Calu3 (cell line): Measurements from ENCODE around the gene SLC25A47. TPM values are rescaled to one million over a fixed set of nuclear protein-coding genes. Genes with fewer than 3 reads are reported as not detected.

ENCODE experiments used
- BruUV-seq: library from RNA; stranded (reverse); fragments of 400-500 nt; replicated peaks from 2 replicates; lab custom pipeline; 2021; lab: Mats Ljungman, UMichigan
- CTCF ChIA-PET: fragments of 300-600 bp; sonication (Branson Sonifier 250); formaldehyde crosslinking; loops from one replicate; lab custom pipeline; 2022; ENCODE audit warnings: antibody characterized with exemption; lab: Charles Lee
- DNase-seq: peaks from one replicate; pipeline ENCODE4 v3.0.0; 2022
- H3K27ac Mint-ChIP-seq: one replicate; pipeline ENCODE4 v1.8.0; 2022; ENCODE audit warnings: mixed read lengths; ENCODE audit not compliant: unreplicated experiment
- H3K27me3 Mint-ChIP-seq: one replicate; pipeline ENCODE4 v1.8.0; 2022; ENCODE audit warnings: mixed read lengths; ENCODE audit not compliant: unreplicated experiment
- H3K36me3 Mint-ChIP-seq: one replicate; pipeline ENCODE4 v1.8.0; 2022; ENCODE audit warnings: mild to moderate bottlenecking, moderate library complexity, mixed read lengths; ENCODE audit not compliant: insufficient read depth, unreplicated experiment
- H3K4me1 Mint-ChIP-seq: one replicate; pipeline ENCODE4 v1.8.0; 2022; ENCODE audit warnings: mild to moderate bottlenecking, low read depth, mixed read lengths; ENCODE audit not compliant: unreplicated experiment
- H3K4me3 Mint-ChIP-seq: one replicate; pipeline ENCODE4 v1.8.0; 2022; ENCODE audit warnings: mild to moderate bottlenecking, low read depth, moderate library complexity, mixed read lengths; ENCODE audit not compliant: unreplicated experiment
- H3K9me3 Mint-ChIP-seq: one replicate; pipeline ENCODE4 v1.8.0; 2022; ENCODE audit warnings: low read depth, mixed read lengths; ENCODE audit not compliant: unreplicated experiment
- CTCF ChIP-seq: fragments of 200-600 bp; IDR thresholded peaks from one replicate; pipeline ENCODE4 v1.8.0; 2022; ENCODE audit warnings: antibody characterized with exemption; ENCODE audit not compliant: unreplicated experiment
- intact Hi-C: fragments of 100-400 bp; cut with micrococcal nuclease; formaldehyde crosslinking; loops from one replicate; pipeline ENCODE4 v1.10.0; 2022; ENCODE audit not compliant: unreplicated experiment
- total RNA-seq: library from RNA; stranded (reverse); gene quantifications from 2 replicates; pipeline ENCODE4 v1.2.3, GENCODE V29; 2022

SLC25A47 gene
- total RNA-seq, 1 experiment from 2014 or later, result not detected

GRCh38 chr14:100350276-100350926, 27.3 kb downstream of the SLC25A47 start:
- no peak for DNase-seq
- Mint-ChIP-seq H3K4me3 (no peak overlapping the region), H3K4me1 (no peaks in the 10 kb centered on the region), H3K9me3 (no peaks in the 10 kb centered on the region), H3K36me3 (peaks cover 67% of the 10 kb centered on the region), H3K27ac (peak overlapping the region; percentile 31), H3K27me3 (no peaks in the 10 kb centered on the region)
- no peak for TF ChIP-seq CTCF
- no TSS peak for BruUV-seq
- intact Hi-C loops, result no loop called here
- CTCF ChIA-PET, result no interaction called here

DNA sequence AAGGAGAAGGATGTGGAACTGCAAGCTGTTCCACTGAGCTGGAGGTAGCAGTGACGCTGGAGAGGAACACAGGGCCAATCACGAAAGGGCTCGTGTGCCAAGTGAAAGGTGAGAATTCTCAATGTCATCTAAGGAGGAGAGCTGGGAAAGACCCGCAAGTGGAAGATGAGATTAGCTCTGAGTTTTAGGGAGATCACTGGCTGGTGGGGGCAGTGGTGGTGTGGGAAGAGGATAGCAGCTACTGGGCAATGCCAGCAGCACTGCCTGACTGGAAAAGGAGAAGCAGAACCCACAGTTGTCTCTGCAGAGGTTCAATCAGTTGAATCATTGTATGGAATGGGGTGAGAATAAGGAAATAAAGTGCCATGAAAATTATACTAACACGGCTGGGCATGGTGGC, 27.8 kb downstream of the SLC25A47 start:
- intact Hi-C loops, result no loop called here
- H3K27ac Mint-ChIP-seq, result peak overlapping the region; percentile 31
- BruUV-seq, result no TSS peak
- no peak overlapping the region for H3K4me3 Mint-ChIP-seq
- peaks cover 67% of the 10 kb centered on the region for H3K36me3 Mint-ChIP-seq
- H3K4me1 Mint-ChIP-seq, result no peaks in the 10 kb centered on the region
- H3K9me3 Mint-ChIP-seq, result no peaks in the 10 kb centered on the region
- DNase-seq, result no peak
- H3K27me3 Mint-ChIP-seq, result no peaks in the 10 kb centered on the region
- no peak for TF ChIP-seq CTCF
- CTCF ChIA-PET, result no interaction called here

DNA sequence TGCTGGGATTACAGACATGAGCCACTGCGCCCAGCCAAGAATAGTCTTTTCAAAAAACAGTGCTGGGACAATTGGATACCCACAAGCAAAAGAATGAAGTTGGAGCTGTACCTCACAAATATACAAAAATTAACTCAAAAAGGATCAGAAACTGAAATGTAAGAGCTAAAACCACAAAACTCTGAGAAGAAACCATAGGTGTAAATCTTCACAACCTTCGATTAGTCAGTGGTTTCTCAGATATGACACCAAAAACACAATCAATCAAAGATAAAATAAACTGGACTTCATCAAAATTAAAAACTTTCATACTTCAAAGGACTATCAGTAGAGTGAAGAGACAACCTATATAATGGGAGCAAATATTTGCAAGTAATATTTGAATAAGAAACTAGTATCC, 35.3 kb downstream of the SLC25A47 start:
- Mint-ChIP-seq H3K36me3 (peaks cover 76% of the 10 kb centered on the region), H3K4me3 (no peak overlapping the region), H3K9me3 (no peaks in the 10 kb centered on the region), H3K27ac (no peak overlapping the region), H3K27me3 (no peaks in the 10 kb centered on the region), H3K4me1 (no peaks in the 10 kb centered on the region)
- no peak for DNase-seq
- intact Hi-C loops, result no loop called here
- no peak for TF ChIP-seq CTCF
- no TSS peak for BruUV-seq
- CTCF ChIA-PET, result no interaction called here

- Mint-ChIP-seq H3K36me3 (peaks cover 77% of the 10 kb centered on the region), H3K27me3 (no peaks in the 10 kb centered on the region), H3K9me3 (no peaks in the 10 kb centered on the region), H3K4me3 (no peak overlapping the region), H3K27ac (no peak overlapping the region), H3K4me1 (no peaks in the 10 kb centered on the region)
- no TSS peak for BruUV-seq
- CTCF ChIA-PET, result no interaction called here
- intact Hi-C loops, result no loop called here
- no peak for DNase-seq
- no peak for TF ChIP-seq CTCF
These were observed 36.0 kb downstream of the SLC25A47 start for GRCh38 chr14:100359111-100359510.
